ENCODE results near the gene SEC14L1. TPM values are rescaled to one million over a fixed set of nuclear protein-coding genes. Genes with fewer than 3 reads are reported as not detected.

The SEC14L1 gene
- total and polyA plus RNA-seq, 2 of the 8 experiments (the other 6 are each of a cell fraction or from before 2014, with no cell fraction given), result 27.2 to 74.4 TPM

GRCh38 chr17:77235370-77235941 is 94.7 kb downstream of the SEC14L1 start:
- H2BK12ac ChIP-seq (ENCODE audit: low read depth, low read length), result no peak overlapping the region
- H4K91ac ChIP-seq (replicated peaks; ENCODE audit: insufficient read length, low read length), result no peak overlapping the region
- H4K20me1 ChIP-seq (replicated peaks in 1 of 2; ENCODE audit: control insufficient read depth in 1 of 2, insufficient read depth in 2 of 2, low read length in 2 of 2), result no peaks in the 10 kb centered on the region
- H3K79me2 ChIP-seq (ENCODE audit: control insufficient read depth in 1 of 2, insufficient read depth in 2 of 2, low read length in 2 of 2), result no peaks in the 10 kb centered on the region
- H3K9ac ChIP-seq (replicated peaks in 1 of 4; ENCODE audit: extremely low read depth in 1 of 4, low read depth in 3 of 4, low read length in 3 of 4), result no peak overlapping the region
- ChIA-PET CTCF (ENCODE audit: partially characterized antibody) (interaction anchor here (0.6 to 1.5 kb wide), 4 partner anchors 15 to 147 kb away, joined by 3 to 6 read pairs (median 3); no protein-coding TSS in a partner anchor), POLR2A (ENCODE audit: partially characterized antibody) (no interaction called here)
- no peaks in the 10 kb centered on the region; the same call in 1 of the 2 replicates for H3K23me2 ChIP-seq (ENCODE audit: low read depth, low read length)
- no peaks in the 10 kb centered on the region for H3K4me1 ChIP-seq (replicated peaks in 1 of 4; ENCODE audit: control insufficient read depth in 3 of 4, insufficient read depth in 4 of 4, low read length in 3 of 4)
- H3K23ac ChIP-seq (ENCODE audit: insufficient read length), result no peak overlapping the region
- H3K9me3 ChIP-seq (ENCODE audit: insufficient read depth in 2 of 2, low read depth in 1 of 2, low read length in 1 of 2), result no peaks in the 10 kb centered on the region
- H2AFZ ChIP-seq (ENCODE audit: low read length), result no peak overlapping the region
- H3K14ac ChIP-seq (ENCODE audit: insufficient read length), result no peak overlapping the region
- no peaks in the 10 kb centered on the region for H3K79me1 ChIP-seq (ENCODE audit: low read depth, low read length)
- DNase-seq (ENCODE audit: low read depth in 1 of 2, low spot score in 2 of 2), result no peak
- no peak overlapping the region for H4K5ac ChIP-seq (ENCODE audit: insufficient read length, low read depth, low read length)
- no peak overlapping the region for H2BK20ac ChIP-seq (ENCODE audit: low read length)
- no peaks in the 10 kb centered on the region for H3K27me3 ChIP-seq (replicated peaks in 1 of 4; ENCODE audit: control insufficient read depth in 3 of 4, extremely low read depth in 1 of 4, insufficient read depth in 3 of 4, low read length in 3 of 4)
- no peak overlapping the region for H3K18ac ChIP-seq (ENCODE audit: extremely low read depth, low read length)
- no peak overlapping the region for H3K56ac ChIP-seq (replicated peaks; ENCODE audit: insufficient read length, low read depth, low read length)
- H2AK5ac ChIP-seq (ENCODE audit: low read depth, low read length), result no peak overlapping the region
- H3K27ac ChIP-seq (ENCODE audit: low read depth, low read length), result no peak overlapping the region
- no peak overlapping the region for H3K4me3 ChIP-seq (ENCODE audit: extremely low read depth in 1 of 4, insufficient read depth in 2 of 4, low read depth in 3 of 4, low read length in 4 of 4)
- no peak overlapping the region for H2BK5ac ChIP-seq (ENCODE audit: low read depth, low read length)
- 91% methylated on average over 15 of the region's 15 CpGs; no CpG with 5 or more reads in 1 of the 2 experiments for WGBS, 2 experiments (ENCODE audit: extremely low coverage in 1 of 2, insufficient coverage in 1 of 2, insufficient read length in 1 of 2, insufficient replicate concordance in 2 of 2, low coverage in 1 of 2, low lambda C conversion rate in 2 of 2, missing lambda C conversion rate in 1 of 2)
- H3K4me2 ChIP-seq (ENCODE audit: insufficient read depth in 1 of 2, low read depth in 2 of 2, low read length in 2 of 2), result no peak overlapping the region
- H2BK120ac ChIP-seq (replicated peaks; ENCODE audit: low read depth, low read length), result no peak overlapping the region
- no peak overlapping the region for H4K8ac ChIP-seq (ENCODE audit: extremely low read depth, insufficient read depth, low read length)
- no peak for FAIRE-seq
- H2BK15ac ChIP-seq (ENCODE audit: low read length), result no peak overlapping the region
- no peak overlapping the region for H3K4ac ChIP-seq (replicated peaks; ENCODE audit: insufficient read length, low read depth, low read length)
- H3K36me3 ChIP-seq (ENCODE audit: control insufficient read depth in 2 of 4, insufficient read depth in 4 of 4, low read length in 3 of 4), result no peaks in the 10 kb centered on the region
- TF ChIP-seq CHD2 (IDR thresholded peaks at IDR 0.05; ENCODE audit: low read length) (no peak), BCL11A (IDR thresholded peaks at IDR 0.05; ENCODE audit: low read depth in 2 of 2, low read length in 2 of 2) (no peak), SRF (IDR thresholded peaks at IDR 0.05; ENCODE audit: low read depth, low read length) (no peak), BACH1 (IDR thresholded peaks at IDR 0.05; ENCODE audit: low read length) (no peak)
